ENCODE data around the gene TFDP2. TPM values are rescaled to one million over a fixed set of nuclear protein-coding genes. Genes with fewer than 3 reads are reported as not detected.

TFDP2 gene
- total RNA-seq, 1 experiment from 2014 or later: 48.2 TPM

- no peaks in the 10 kb centered on the region for H3K36me3 ChIP-seq (ENCODE audit: low read depth)
- H3K79me2 ChIP-seq (ENCODE audit: low read depth): no peaks in the 10 kb centered on the region
- no peaks in the 10 kb centered on the region for H3F3A ChIP-seq (ENCODE audit: insufficient read depth, low read depth)
- POLR2A ChIA-PET (ENCODE audit: unreplicated experiment): no interaction called here
- H3K9me3 ChIP-seq (ENCODE audit: insufficient read depth, low read depth): no peaks in the 10 kb centered on the region
- H3K4me2 ChIP-seq: no peak overlapping the region
- no peaks in the 10 kb centered on the region for H3K27me3 ChIP-seq (ENCODE audit: insufficient read depth, low read depth)
- no peaks in the 10 kb centered on the region for H3K4me1 ChIP-seq (replicated peaks; ENCODE audit: insufficient read depth)
- TF ChIP-seq, protein P1, sequence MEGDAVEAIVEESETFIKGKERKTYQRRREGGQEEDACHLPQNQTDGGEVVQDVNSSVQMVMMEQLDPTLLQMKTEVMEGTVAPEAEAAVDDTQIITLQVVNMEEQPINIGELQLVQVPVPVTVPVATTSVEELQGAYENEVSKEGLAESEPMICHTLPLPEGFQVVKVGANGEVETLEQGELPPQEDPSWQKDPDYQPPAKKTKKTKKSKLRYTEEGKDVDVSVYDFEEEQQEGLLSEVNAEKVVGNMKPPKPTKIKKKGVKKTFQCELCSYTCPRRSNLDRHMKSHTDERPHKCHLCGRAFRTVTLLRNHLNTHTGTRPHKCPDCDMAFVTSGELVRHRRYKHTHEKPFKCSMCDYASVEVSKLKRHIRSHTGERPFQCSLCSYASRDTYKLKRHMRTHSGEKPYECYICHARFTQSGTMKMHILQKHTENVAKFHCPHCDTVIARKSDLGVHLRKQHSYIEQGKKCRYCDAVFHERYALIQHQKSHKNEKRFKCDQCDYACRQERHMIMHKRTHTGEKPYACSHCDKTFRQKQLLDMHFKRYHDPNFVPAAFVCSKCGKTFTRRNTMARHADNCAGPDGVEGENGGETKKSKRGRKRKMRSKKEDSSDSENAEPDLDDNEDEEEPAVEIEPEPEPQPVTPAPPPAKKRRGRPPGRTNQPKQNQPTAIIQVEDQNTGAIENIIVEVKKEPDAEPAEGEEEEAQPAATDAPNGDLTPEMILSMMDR (conservative IDR thresholded peaks at IDR 0.05): no peak
- no peak for TF ChIP-seq EZH2 (IDR thresholded peaks at IDR 0.05; ENCODE audit: low read depth)
- no peak overlapping the region for H2AFZ ChIP-seq
- CTCF ChIA-PET: interaction anchor here (0.9 kb wide), 1 partner anchor 241 kb away, joined by 5 read pairs; no protein-coding TSS in a partner anchor
- DNase-seq: no peak
- no TSS peak for BruUV-seq (replicated peaks)
- no peak overlapping the region for H3K4me3 ChIP-seq
- H3K9me2 ChIP-seq (ENCODE audit: insufficient read depth): no peaks in the 10 kb centered on the region
- intact Hi-C loops (cut with micrococcal nuclease; ENCODE audit: unreplicated experiment): loop anchor here (2.0 kb wide), 2 partner anchors 89 to 291 kb away; partner anchors contain the start of gene RNF7
- no peaks in the 10 kb centered on the region for H4K20me1 ChIP-seq (ENCODE audit: insufficient read depth)
- no peak overlapping the region for H3K27ac ChIP-seq
These were observed 119.6 kb downstream of the TFDP2 start for GRCh38 chr3:142029791-142030190.

DNA sequence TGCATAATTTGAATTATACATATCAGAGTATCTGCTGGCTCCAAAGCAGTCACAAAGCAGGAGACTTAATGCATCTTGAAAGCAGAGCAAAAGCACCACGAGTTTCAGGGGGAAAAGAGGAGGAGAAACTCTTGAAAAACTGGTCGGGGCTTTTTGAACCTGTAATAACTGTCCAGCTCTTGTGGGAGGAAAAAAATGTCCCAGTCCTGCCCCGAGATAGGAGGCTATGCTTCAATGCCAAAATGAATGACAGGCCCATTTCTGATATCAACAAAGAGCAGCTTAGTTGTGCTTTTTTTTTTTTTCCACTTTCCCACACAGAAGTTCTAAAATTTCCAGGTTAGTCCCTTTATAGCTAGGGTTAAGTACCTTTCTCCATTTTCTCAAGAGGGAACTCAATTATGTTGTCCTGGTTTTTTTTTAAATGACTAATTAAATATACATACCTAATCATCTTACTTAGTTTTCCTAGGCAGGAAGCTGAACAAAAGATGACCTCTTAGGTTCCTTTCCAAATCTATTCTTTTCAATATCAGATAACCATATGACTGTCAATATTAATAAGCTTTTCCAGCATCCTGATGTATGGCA lies 120.2 kb downstream of the TFDP2 start:
- no peak overlapping the region for H3K4me3 ChIP-seq
- intact Hi-C loops (cut with micrococcal nuclease; ENCODE audit: unreplicated experiment): loop anchor here (2.0 kb wide), 2 partner anchors 88 to 290 kb away; partner anchors contain the start of gene RNF7
- no peaks in the 10 kb centered on the region for H3K9me2 ChIP-seq (ENCODE audit: insufficient read depth)
- BruUV-seq (replicated peaks): no TSS peak
- no peak for DNase-seq
- POLR2A ChIA-PET (ENCODE audit: unreplicated experiment): no interaction called here
- no peaks in the 10 kb centered on the region for H3K79me2 ChIP-seq (ENCODE audit: low read depth)
- CTCF ChIA-PET: interaction anchor here (0.6 to 1.2 kb wide), 5 partner anchors 86 to 454 kb away, joined by 3 to 6 read pairs (median 5); no protein-coding TSS in a partner anchor
- no peaks in the 10 kb centered on the region for H3K4me1 ChIP-seq (replicated peaks; ENCODE audit: insufficient read depth)
- TF ChIP-seq EZH2 (IDR thresholded peaks at IDR 0.05; ENCODE audit: low read depth): no peak
- H3K4me2 ChIP-seq: no peak overlapping the region
- no peaks in the 10 kb centered on the region for H3K27me3 ChIP-seq (ENCODE audit: insufficient read depth, low read depth)
- no peak overlapping the region for H2AFZ ChIP-seq
- H3K36me3 ChIP-seq (ENCODE audit: low read depth): no peaks in the 10 kb centered on the region
- H3K9me3 ChIP-seq (ENCODE audit: insufficient read depth, low read depth): no peaks in the 10 kb centered on the region
- H3K27ac ChIP-seq: no peak overlapping the region
- H4K20me1 ChIP-seq (ENCODE audit: insufficient read depth): no peaks in the 10 kb centered on the region
- H3F3A ChIP-seq (ENCODE audit: insufficient read depth, low read depth): no peaks in the 10 kb centered on the region

DNA sequence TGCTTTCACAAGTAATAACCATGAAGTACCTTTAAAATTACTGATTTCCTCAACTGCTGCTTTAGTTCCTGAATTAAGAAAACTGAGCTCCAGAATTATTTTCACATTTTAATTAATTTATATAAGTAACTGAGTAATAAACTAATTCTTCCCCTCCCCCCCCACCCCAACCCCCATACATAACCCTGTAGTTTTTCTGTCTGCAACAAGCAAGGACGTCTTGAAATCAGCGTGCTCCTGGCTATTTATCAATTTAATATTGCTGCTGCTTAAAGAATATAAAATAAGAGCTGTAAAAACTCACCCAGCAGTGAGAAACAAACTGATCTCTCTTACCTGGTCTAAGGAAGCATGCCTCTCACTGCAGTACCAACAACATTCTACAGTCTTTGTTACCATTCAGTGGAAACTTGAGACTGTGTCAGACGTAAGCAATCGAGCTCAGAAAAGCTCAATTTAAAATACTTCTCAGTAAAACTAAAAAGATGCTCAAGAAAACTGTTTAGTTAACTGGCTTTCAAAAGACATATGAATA lies 121.0 kb downstream of the TFDP2 start:
- ChIA-PET CTCF (interaction anchor here (0.5 to 1.2 kb wide), 5 partner anchors 81 to 252 kb away, joined by 3 to 5 read pairs (median 5); no protein-coding TSS in a partner anchor), POLR2A (ENCODE audit: unreplicated experiment) (interaction anchor here (0.6 to 0.7 kb wide), 3 partner anchors 68 to 1943 kb away, joined by 5 to 12 read pairs (median 6); partner anchors contain the start of gene DIPK2A)

More for the DNA sequence above, 121.0 kb downstream of the TFDP2 start:
- Histone ChIP-seq H3K9me2 (ENCODE audit: insufficient read depth) (no peaks in the 10 kb centered on the region), H3K4me3 (peak overlapping the region; percentile 39; the same call in 1 of the 2 replicates), H3F3A (ENCODE audit: insufficient read depth, low read depth) (no peaks in the 10 kb centered on the region), H3K27me3 (ENCODE audit: insufficient read depth, low read depth) (no peaks in the 10 kb centered on the region), H3K36me3 (ENCODE audit: low read depth) (no peaks in the 10 kb centered on the region), H3K4me1 (replicated peaks; ENCODE audit: insufficient read depth) (no peaks in the 10 kb centered on the region), H2AFZ (no peak overlapping the region), H3K27ac (no peak overlapping the region), H3K4me2 (peak overlapping the region; percentile 45), H3K79me2 (ENCODE audit: low read depth) (no peaks in the 10 kb centered on the region), H3K9me3 (ENCODE audit: insufficient read depth, low read depth) (no peaks in the 10 kb centered on the region), H4K20me1 (ENCODE audit: insufficient read depth) (no peaks in the 10 kb centered on the region)
- intact Hi-C loops (cut with micrococcal nuclease; ENCODE audit: unreplicated experiment): loop anchor here (2.0 kb wide), 2 partner anchors 88 to 290 kb away; partner anchors contain the start of gene RNF7
- TF ChIP-seq, protein P1 (conservative IDR thresholded peaks at IDR 0.05): no peak
- no peak for TF ChIP-seq EZH2 (IDR thresholded peaks at IDR 0.05; ENCODE audit: low read depth)
- DNase-seq: peak in 1 of 2 experiments; percentile 35
- BruUV-seq (replicated peaks): no TSS peak
